ENCODE data around the gene HILPDA. TPM values are rescaled to one million over a fixed set of nuclear protein-coding genes. Genes with fewer than 3 reads are reported as not detected.

Gene HILPDA
- 10 to 100 TPM; 17.7 to 18.6 (median 17.8) TPM for polyA plus RNA-seq (ENCODE audit: insufficient read length in 3 of 3)

GRCh38 chr7:128455543-128456254 is at the start of gene HILPDA:
TSS of gene HILPDA (plus strand) at chr7:128455878. CDS start at chr7:128457269, 1,391 bp downstream.
- peak in 2 of 3 donors; percentile 74 to 77 for DNase-seq (ENCODE audit: low read depth in 3 of 3, low spot score in 2 of 3)

- DNase-seq (ENCODE audit: low read depth in 3 of 3, low spot score in 2 of 3): no peak
These were observed 49.1 kb upstream of the HILPDA start for GRCh38 chr7:128406314-128407232.

DNA sequence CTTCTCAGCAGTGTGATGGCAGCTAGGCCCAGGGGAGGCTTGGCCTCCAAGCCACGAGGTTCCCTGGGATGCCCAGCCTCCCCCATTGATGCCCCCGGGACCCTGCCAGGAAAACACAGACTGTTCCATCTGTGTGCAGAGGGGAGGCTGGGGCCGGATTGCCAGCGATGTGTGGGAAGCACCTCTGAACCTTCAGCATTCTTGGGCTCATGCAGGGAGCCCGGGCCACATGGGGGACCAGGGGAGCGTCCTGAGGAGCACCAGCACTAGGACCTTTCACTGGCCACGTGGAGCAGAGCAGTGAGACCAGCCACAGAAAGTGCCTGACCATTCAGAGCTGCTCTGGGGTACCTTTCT is 48.5 kb upstream of the HILPDA start:
- DNase-seq (ENCODE audit: low read depth in 3 of 3, low spot score in 2 of 3): no peak

DNA sequence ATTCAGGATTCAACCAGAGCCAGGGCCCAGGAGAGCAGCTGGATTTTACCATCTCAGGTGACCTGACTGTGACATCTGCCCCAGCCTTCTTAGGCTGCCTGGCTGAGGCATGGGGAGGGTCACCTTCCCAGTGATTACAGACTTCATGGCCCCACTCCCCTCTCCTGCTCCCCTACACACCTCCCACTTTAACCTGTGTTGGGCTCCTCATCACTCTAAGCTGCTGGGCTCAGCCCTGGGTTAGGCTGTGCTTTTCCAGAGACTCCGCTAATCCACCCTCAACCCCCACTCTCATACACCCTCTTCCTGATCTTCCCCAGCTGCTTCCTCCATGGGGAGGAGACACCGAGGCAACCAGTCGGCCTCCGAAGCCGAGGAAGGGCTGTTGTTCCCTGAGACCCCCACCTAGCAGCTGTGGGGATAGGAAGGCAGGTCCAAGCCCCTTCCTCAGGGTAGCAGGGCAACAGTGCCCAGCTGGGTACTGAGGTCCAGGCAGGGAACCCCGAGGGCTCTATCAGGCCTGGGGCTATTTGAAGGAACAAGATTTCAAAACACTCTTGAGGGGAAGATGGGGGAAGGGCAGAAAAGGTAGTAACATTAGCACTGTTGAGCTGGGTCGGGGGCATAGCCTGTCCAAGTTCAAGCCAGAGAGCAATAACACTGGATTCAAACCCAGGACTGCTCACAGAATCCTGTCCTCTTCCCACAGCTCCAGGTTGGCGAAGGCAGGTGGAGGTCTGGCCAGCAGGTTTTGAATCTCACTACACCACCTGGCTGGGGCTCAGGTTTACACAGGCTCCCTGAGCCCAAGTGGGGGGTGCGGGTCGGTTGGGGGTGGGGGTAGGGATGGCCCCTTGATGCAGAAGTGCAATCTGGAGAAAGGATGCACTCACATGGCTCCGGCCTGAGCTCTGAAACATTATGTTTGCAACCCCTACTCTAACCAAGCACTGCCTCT is 47.6 kb upstream of the HILPDA start:
- no peak for DNase-seq (ENCODE audit: low read depth in 3 of 3, low spot score in 2 of 3)

DNA sequence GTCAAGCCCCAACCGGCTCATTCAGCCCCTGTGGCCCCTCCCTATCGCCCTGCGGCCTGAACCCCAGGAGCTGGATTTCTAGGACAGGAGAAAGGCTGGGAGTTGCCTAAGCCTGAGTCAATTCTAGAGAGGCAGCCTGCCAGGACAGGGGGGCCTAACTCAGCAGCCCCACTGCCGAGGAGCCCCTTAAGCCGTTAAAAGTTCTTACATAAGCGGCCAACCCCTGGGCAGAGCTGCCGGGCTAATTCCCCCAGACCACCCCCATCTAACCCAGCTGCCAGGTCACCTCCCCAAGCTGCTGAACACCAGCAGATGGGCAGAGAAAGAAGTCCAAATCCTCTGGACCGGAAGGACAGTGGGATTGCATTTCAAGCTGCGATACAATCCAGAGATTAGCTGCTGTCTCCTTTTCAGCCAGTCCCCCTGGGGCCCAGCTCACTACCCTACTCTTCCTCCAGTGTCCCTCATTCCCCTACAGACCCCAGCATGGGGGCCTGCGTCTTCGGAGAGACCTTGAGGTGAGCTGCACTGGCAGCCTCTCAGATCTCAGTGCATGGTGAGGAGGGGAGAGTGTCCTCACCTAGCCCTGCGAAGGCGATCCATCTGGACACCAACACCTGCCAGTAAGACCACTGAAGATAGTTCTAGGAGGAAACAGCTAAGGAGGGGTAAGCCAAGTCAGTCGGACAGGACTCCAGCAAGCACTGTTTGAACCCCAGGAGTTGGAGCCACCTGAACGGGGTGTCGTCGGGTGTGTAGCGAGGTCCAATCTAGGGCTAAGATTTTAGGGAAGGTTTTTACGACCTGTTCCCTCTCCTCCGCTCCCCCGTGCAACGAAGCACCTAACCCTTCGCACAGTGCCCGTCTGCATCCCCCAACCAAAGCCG is 46.7 kb upstream of the HILPDA start:
- no peak for DNase-seq (ENCODE audit: low read depth in 3 of 3, low spot score in 2 of 3)

- DNase-seq (ENCODE audit: low read depth in 3 of 3, low spot score in 2 of 3): peak in 2 of 3 donors; percentile 60 to 66
These were observed 45.9 kb upstream of the HILPDA start, which contains the start of gene IMPDH1 for GRCh38 chr7:128409596-128410450. TSS of gene IMPDH1 (minus strand) at chr7:128409982. CDS start at chr7:128409901, 81 bp downstream.

GRCh38 chr7:128410451-128410753 is 45.3 kb upstream of the HILPDA start:
- no peak for DNase-seq (ENCODE audit: low read depth in 3 of 3, low spot score in 2 of 3)

- no peak for DNase-seq (ENCODE audit: low read depth in 3 of 3, low spot score in 2 of 3)
These were observed 40.4 kb upstream of the HILPDA start for GRCh38 chr7:128415217-128415785.

DNA sequence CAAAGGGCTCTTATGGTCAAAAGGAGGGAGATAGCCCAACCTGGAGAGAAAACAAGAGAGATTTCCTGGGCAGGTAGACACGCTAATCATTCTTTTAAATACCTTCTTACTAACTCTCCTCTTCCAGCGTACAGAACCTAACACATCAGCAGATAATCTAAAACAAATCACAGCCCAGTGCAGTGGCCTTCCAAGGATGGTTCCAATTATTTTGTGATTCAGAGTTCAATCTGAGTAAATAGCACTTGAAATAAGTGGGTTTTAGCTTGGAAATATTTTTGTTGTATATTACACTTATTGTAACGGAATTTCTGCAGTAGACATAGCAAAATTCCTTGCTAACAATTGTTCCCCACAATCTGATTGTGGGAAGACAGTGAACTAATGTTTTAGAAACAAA is 38.6 kb upstream of the HILPDA start:
- DNase-seq (ENCODE audit: low read depth in 3 of 3, low spot score in 2 of 3): no peak

GRCh38 chr7:128419257-128419656 is 36.4 kb upstream of the HILPDA start:
- no peak for DNase-seq (ENCODE audit: low read depth in 3 of 3, low spot score in 2 of 3)

- no peak for DNase-seq (ENCODE audit: low read depth in 3 of 3, low spot score in 2 of 3)
These were observed 34.9 kb upstream of the HILPDA start for GRCh38 chr7:128420773-128421172.

DNA sequence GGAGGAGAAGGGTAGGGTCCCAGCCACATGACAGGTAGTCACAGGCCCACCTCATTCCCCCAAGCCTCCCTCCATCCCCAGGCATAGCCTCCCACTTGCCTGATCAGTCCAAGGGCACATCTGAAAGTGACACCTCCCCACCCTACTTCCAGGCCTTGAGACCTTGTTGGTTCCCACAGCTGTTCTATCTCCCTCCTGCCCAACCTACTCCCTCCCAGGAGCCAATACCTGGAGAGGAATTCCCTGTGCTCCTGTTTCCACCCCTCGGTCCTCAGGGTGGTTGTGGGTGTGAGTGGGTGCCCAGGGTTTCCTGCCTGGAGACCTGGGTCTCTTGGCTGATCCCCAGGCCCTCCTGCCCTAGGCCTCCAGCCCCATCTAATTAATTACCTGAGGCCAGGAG is 34.3 kb upstream of the HILPDA start:
- no peak for DNase-seq (ENCODE audit: low read depth in 3 of 3, low spot score in 2 of 3)

GRCh38 chr7:128422037-128422436 is 33.6 kb upstream of the HILPDA start:
- DNase-seq (ENCODE audit: low read depth in 3 of 3, low spot score in 2 of 3): no peak

GRCh38 chr7:128422842-128423241 is 32.8 kb upstream of the HILPDA start:
- no peak for DNase-seq (ENCODE audit: low read depth in 3 of 3, low spot score in 2 of 3)

DNA sequence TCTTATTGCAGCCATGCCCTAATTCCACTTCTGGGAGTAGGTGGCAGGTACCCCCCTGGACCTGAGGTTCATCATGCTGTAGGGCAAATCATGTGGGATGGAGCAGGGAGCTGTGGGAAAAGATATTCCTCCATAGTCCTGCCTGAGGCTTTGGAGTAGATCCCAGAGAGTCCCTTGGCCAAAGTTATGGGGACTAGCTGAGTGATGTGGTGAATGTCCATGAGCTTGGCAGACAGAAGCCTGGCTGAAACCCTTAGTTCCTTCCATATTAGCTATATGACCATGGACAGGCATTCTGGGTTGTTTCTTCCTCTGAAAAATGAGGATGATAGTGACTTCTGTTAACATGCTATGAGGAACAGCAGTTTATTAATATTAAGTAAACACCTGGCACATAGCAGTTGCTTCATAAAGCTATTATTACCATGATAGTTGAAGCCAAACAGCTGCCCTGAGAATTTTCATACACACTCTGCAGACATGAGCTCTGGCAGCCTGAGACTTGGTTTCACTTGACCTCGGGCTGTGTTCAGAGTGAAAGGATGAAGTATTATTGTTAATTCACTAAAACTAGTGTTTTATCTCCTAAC is 30.9 kb upstream of the HILPDA start:
- DNase-seq (ENCODE audit: low read depth in 3 of 3, low spot score in 2 of 3): no peak

GRCh38 chr7:128425850-128426249 is 29.8 kb upstream of the HILPDA start:
- no peak for DNase-seq (ENCODE audit: low read depth in 3 of 3, low spot score in 2 of 3)

DNA sequence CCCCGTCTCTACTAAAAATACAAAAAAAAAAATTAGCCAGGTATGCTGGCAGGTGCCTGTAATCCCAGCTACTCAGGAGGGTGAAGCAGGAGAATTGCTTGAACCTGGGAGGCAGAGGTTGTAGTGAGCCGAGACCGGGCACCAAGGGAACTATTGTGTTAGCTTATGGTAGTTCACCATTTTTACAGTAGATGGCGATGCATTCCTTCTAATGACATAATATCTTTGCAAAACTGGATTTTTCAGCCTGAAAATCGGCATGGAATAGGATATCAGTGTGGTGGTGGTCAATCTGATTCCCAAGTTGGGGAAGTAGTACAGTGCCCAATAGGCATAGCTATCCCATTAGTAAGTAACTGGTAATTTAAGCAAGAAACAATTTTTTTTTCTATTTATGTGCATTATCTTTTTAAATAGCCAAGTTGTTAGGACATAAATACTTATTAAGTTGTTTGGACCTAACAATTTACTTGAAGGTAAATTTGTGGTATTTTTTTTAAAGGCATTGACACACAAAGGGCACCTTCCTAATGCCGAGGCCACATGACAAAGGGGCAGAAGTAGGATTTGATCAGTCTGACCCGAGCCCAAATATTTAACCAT is 28.3 kb upstream of the HILPDA start:
- no peak for DNase-seq (ENCODE audit: low read depth in 3 of 3, low spot score in 2 of 3)

- DNase-seq (ENCODE audit: low read depth in 3 of 3, low spot score in 2 of 3): no peak
These were observed 25.5 kb upstream of the HILPDA start for GRCh38 chr7:128430207-128430606.

Data from right renal cortex interstitium (tissue), 3 donors.